GF-D8 (cell line): ENCODE data around the gene TRAPPC2L.
"Not testable (repeated sequence)": the region's sequence is repeated elsewhere in the genome, so short reads cannot be mapped to it uniquely, and the experiment has no call there.

ENCODE experiments used
- DNase-seq: peaks from one replicate; lab custom pipeline; 2025; lab: John Stamatoyannopoulos, UW

TRAPPC2L gene

DNA sequence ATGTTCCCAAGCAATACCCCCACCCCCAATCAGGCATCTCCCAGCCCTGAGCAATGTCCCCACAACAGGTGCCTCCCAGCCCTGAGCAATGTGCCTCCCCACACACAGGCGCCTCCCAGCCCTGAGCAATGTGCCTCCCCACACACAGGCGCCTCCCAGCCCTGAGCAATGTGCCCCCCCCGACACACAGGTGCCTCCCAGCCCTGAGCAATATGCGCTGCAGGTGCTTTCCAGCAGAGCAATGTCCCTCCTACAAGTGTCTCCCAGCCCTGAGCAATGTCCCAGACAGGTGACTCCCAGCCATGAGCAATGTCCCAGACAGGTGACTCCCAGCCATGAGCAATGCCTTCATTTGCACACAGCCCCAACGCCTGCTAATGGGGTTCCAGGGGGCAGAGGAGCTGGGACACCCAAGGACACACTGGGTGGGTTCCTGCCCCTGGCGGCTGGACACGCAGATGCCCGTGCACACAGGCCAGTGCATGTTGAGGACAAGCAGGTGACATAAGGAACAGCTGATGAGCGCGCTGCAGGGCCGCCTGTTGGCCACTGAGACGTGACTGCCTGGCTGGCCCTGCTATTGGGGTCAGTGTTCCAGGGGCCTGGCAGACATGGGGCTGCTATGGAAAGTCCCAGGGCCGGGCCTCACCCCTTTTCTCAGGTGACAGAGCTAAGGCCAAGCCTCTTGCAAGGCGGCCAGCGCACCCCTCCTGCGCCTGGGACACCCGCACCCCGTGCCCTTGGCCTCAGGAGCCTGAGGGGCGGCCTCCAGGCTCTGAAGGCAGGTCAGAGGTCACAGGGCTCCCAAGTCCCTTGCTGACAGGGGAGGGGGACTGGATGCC lies 36.4 kb downstream of the TRAPPC2L start:
- no peak for DNase-seq

DNA sequence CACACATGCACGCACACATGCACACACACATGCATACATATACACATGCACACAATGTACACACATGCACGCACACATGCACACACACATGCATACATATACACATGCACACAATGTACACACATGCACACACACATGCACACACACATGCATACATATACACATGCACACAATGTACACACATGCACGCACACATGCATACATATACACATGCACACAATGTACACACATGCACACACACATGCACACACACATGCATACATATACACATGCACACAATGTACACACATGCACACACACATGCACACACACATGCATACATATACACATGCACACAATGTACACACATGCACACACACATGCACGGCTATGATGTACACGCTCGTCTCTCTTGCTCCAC lies 37.3 kb downstream of the TRAPPC2L start:
- DNase-seq = not testable (repeated sequence)

DNA sequence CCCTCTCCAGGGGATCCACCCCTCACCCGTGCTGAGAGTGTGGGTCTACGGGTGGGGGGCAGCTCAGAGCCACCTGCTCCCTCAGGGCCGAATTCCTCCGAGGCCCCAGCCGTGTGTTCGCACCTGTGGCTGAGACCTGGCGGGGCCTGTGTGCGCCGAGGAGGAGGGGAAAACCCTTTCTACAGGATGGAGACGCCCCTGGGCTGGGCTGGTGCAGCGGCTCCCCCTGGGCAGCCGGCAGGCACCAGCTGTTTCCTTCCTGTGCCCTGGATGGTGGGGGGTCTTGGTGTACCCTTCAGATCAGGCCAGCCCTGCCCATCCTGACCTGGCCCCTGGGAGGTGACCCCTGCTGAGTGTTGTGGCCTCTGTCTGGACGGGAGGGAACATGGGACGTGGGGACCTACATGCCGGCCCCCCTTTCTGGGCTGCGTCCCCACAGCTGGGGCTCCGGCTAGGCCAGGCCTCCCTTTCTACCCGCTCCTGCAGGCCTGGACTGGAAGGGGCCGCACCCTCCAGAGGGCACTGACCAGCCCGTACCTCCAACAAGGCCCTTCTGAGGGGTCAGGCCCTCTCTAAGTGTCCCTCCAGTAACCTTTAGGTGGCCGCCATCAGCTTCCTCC lies 37.9 kb downstream of the TRAPPC2L start:
- no peak for DNase-seq

DNA sequence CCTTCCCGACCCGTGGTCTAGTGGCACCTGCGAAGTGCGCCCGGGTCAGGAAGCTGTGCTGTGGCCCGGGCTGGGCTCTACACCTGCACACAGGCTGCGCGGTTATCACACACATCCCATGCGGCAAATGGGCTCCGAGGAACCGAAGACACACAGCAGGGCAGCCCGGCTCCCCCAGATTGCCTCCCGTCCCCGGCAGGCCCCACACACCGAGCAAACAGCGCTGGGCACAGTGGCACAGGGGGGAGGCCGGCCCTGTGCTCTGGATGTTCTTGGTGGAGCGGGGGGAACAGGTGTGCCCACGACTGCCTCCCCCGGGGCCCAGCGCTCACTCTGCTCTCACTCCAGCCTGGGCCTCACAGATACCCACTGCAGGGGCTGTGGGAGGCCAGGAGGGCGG lies 38.4 kb downstream of the TRAPPC2L start:
- DNase-seq = no peak

DNA sequence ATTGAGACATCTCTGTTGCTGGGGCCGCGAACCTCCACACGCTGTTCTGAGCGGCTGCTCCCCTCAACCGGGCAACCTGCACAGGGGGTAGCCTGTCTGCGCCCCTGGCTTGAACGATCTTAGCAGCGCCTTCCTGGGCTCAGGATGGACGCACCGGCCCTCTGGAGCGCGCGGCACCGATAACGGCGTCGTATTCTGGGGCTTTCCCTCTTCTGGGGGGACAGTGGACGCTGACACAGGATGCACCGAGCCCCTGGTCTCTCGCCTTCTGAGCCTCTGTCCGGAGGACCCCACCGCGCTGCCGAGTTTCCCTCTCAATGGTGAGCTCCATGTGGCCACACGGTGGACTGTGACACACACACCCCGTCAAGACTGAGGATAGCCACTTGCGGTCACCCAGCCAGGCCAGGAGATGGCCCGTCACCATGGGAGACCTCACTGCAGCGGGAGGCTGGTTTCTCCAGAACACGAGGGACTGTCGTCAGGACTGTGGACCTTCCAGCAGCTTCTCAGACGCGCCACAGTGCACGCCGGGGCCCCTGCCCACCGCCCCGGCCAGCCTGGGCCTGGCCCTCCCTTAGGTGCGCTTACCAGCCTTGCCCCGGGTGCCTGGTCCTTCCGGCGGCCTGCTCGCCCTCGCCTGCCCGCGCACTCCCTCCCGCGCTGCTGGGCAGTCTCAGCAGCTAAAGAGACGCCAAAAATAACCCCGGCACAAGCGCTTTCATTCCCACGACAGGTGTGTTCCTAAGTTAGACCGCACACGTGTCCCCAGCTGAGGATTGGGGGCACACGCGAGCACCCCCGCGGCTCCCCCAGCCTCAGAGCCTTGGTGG lies 39.5 kb downstream of the TRAPPC2L start:
- no peak for DNase-seq

DNA sequence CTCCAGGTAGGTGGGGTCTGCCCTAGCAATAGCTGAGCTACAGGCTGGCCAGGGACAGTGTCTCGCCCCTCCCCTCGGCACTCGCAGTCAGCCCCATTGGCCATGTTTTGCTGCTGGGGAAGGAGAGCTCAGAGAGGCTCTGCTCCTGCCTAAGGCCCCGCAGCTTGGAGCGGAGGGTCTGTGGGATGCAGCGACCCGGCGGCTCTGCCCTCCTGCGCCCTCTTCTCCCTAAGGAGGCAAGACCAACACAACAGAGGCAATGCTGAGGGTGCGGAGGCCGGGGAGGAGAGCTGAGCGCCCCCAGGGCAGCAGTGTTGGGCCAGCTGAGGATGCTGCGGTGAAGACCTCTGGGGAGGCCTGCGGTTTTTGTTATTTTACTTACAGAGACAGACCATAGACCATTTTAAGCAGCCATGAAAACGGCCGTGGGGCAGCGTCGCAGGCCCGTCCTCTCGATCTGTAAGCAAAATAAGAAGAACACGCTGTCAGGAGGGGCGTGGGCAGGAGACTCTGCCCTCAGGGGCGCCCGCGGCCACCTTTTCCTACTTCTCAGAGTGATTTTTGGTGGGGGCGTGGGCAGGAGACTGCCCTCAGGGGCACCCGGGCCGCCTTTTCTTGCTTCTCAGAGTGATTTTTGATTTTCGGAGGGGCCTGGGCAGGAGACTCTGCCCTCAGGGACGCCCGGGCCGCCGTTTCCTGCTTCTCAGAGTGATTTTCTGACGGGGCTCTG lies 40.9 kb downstream of the TRAPPC2L start:
- no peak for DNase-seq

DNA sequence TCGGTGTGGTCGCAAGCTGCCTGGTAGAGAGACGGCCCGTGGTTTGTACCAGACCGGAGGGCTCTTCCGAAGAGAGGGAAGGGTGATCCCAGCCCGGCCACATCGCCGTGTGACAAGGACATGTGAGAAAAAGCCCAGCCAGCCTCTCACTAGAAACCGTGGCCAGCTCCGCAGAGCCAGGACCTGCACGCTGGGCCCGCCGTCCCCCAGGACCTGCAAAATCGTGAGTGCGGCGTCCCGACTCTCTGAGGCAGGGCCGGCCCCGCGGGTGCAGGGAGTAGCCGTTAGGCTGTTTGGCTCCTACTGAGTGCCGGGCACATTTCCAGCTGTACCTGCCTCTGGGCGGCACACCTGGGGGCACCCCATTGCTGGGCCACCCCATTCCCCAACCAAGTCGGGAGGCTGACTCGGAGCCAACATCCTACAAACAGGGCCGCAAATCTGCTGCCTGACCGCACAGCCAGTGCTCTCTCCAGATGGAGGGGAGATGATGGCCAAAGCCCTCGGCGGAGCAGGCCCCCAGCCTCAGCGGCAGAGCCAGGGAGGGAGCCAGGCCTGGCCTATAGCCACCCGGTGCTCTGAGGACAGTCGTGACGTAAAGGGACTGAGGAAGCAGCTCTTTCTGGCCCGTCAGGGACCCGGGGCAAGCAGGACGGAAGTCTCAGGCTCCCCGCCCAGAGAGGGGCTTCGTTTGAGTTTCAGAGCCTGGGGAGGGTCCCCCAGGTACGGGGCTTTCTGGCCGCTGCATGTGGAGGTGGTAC lies 43.2 kb downstream of the TRAPPC2L start:
- DNase-seq = no peak

DNA sequence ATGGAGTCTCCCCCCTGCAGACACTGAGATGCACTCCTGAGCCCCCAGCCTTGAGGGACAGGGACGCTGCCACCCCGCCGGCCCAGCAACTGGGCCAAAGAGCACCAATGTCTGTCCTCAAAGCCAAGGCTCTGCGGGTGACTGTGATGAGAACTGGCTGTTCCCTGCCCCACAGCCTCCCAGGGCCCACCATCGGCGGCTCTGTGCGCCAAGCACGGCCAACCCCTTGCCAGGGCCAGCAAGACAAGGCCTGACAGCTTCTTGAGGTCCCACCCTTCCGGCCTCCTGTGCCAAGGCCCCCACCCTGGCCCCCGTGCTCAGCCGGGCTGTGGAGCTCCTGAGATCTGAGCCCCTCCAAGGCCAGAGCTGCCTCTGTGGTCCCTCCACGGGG lies 43.7 kb downstream of the TRAPPC2L start:
- no peak for DNase-seq

DNA sequence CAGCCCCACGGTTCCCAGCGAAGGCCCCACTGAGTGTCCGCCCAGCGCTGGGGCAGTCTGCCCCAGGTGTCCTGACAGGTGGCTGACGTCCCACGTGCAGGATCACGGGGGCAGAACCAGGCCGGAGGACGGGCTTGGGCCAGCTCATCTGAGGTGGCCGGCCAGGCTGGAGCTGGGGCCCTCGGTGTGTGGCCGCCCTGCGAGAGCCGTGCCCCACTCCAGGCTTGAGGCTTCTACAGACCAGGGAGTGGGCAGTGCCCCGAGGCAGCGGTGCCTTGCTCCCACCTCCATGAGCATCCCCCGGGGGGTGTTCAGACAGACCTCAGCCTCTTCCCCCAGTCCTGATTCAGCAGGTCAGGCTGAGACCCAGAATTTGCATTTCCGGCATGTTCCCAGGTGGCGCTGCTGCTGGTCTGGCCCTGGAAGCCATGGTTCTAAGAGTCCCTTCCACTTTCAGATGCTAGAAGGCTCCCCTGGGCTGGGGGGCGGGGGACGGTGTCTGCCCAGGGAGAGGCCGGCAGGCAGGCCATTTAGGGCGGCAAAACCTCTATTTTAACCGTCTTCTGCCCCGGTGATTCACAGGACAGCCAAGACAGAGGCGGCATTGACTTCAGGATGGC lies 44.9 kb downstream of the TRAPPC2L start:
- no peak for DNase-seq

DNA sequence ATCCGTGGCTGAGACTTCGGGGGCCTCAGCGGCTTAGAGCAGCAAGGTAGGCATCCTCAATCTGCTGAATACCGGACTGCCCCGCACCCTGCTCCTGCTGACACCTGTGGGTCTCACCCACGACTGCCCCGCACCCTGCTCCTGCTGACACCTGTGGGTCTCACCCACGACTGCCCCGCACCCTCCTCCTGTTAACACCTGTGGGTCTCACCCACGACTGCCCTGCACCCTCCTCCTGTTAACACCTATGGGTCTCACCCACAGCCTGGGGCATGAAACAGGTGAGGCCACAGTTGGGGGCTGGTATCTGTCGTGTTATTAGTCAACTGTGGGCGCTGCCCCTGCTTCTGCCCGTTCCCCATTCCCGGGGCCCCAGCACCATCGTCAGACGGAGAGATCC lies 45.8 kb downstream of the TRAPPC2L start:
- no peak for DNase-seq

DNA sequence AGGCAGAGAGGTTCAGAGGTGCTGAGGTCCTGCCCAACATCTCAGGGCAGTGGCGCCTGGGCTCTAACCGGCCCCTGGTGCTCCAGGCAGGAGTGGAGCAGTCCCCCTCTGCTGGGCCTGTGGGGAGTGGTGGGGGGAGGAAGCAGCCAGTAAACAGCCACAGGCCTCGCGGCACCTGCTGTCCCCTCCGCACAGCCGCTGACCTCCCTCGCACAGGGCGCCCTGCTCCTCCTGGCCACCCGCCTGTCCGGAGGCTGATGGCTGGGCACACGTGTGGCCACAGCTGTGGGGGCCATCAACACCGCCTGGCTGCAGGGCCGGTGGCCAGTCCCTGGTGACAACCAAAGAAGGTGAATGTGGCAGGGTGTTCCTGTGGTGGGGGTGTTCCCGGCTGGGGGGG lies 46.3 kb downstream of the TRAPPC2L start:
- DNase-seq = no peak

DNA sequence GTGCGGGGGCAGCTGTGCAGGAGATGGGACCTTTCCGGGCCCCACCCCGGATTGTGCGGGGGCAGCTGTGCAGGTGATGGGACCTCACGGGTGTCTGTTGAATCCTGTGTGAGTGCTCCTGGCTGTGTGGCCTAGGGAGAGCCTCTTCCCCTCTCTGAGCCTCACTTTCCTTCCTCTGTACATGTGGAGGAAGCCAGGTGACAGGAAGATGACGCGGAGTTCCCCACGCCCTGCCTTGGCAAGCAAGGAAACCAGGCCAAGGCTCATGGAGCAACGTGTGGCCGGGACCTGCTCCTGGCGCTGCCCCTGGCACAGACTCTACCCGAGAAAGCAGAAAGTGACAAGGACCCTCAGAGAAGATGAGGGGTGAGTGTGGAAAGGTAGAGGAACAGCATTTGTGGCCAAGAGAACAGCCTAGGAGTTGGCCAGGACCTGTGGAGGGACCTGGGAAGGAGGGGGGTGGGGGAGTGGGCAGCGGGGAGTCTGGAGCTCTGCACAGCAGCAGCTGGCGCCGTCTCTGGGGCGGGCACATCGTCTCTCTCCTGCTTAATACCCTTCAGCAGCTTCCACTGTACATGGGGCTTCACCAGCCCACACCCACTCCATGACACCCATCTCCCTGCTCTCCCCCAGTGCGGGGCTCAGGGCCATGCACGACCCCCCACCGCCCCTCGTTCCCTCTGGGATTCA lies 47.9 kb downstream of the TRAPPC2L start:
- DNase-seq = no peak

DNA sequence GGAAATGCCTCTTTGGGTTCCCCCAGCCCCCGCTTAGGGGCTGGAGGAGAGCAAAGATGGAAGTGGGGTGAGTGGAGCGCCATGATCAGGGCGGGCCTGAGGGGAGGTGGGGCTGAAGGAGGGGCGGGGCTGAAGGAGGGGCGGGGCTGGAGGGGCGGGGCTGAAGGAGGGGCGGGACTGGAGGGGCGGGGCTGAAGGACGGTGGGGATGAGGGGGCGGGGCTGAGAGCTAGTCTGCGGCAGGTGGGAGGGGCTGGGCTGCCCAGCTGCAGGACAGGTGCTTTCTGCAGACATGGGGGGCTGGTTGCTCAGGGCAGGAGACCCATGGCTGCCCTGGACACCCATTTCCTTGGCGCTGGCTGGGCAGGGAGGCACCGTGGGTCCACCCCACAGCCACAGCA lies 48.6 kb downstream of the TRAPPC2L start:
- no peak for DNase-seq

DNA sequence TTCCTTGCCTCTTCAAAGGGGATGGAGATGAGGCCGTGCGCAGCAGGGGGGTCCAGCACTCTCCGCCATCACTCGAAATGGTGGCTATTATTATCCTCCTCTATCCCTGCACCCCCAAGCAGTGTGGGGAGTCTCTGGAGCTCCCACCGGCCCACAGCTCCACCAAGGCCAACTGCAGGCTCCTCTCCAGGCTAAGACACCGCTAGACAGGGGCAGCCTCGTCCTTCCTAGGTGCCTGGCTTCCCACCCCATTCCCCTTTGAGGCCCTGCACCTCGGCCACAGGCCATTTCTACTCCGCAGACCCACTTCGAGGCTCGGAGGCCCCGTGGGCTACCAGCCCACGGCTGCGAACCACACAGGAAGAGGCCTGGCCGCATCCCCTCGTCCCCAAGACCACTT lies 49.1 kb downstream of the TRAPPC2L start:
- no peak for DNase-seq

DNA sequence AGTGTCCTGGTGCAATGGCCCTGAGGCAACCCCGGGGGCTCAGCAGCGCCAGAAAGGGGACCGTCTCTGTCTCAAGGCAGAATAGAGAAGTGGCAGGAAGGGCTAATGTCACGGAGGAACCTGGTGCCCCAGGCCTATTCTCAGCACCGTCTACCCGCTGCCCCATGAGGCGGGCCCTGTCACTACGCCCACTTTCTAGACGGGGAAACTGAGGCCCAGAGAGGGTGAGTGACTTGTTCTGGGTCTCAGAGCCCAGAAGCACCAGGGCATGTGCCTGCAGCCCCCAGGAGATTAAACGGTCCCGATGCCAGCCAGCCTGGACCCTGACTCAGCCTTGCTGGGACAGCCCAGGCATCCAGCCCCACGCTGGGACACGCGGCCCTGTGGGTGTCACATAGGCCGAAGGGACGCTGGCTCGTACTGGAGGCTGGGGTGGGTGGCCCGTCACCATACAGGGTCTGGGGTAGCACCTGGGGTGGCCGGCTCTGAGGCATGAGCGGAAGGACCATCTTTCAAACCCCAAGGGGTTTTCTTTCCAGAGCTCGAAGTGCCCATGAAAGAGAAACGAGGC lies 49.7 kb downstream of the TRAPPC2L start:
- no peak for DNase-seq

DNA sequence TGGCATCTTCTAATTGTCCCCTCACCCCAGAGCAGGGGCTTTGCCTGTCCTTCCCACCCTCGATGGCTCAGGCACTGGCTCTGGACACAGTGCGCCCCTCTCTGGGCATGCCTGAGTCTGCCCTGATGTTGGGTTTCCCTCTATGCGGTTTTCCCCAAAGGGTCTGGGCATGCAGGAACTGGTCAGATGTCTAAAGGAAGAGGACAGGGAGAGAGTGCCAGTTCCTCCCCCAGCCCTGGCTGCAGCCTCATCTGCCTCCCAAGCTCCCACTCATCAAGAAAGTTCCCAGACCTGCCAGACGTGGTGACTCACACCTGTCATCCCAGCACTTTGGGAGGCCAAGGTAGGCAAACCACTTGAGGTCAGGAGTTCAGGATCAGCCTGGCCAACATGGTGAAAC lies 50.8 kb downstream of the TRAPPC2L start:
- no peak for DNase-seq

DNA sequence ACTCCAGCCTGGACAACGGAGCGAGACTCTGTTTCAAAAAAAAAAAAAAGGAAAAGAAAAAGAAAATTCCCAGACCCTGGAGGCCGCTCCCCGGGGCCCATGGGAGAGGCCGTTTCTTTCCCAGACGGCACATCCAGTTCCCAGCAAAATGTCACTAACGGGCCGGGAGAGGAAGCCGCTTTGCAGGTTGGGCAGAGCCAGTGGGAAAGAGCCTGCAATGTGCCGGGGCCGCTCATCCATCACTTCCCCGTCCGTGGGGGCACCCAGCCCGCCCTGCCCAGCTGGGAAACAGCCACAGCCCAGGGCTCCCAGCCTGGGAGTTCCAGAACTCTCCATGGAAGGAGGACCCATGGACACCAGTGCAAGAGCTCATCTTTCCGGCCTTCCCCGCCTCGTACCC lies 51.4 kb downstream of the TRAPPC2L start:
- no peak for DNase-seq

DNA sequence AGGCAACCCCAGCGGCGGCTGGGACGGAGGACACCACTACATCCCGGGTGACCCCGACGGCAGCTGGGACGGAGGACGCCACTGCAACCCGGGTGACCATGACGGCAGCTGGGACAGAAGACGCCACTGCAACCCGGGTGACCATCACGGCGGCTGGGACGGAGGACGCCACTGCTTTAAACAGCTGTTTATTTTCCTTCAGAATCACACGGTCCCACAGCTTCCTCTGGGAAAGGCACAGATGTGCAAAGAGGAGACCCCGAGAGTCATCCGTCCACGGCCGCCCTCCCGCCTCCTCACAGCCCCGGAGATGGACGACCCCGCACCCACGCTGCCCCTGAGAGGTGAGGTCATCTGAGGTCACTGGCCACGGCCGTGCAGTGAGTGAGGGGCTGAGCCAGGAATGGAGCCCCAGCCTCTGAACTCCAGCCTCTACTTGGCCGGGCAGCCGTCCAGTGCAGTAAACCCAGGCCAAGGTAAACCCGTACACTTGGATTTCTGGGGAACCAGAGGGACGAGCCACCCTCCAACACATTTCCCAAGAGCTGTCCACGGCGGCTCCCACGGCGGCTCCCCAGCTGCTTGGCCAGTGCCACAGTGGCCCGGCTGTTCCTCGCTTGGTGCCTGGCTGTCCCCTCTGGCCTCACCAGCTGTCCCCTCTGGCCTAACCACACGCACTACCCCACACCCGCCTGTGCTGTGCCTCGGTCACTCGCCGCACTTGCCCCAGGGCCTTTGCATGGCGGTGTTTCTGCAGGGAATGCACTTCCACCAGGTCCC lies 52.7 kb downstream of the TRAPPC2L start:
- DNase-seq = no peak
